Measurements from ENCODE around the gene ANKRD22.
A peak's percentile ranks its signal among the peaks of the same experiment; 100 is the strongest.

The ANKRD22 gene

GRCh38 chr10:88800152-88801125 is 51.2 kb downstream of the ANKRD22 start:
- DNase-seq (ENCODE audit: low spot score) = no peak

DNA sequence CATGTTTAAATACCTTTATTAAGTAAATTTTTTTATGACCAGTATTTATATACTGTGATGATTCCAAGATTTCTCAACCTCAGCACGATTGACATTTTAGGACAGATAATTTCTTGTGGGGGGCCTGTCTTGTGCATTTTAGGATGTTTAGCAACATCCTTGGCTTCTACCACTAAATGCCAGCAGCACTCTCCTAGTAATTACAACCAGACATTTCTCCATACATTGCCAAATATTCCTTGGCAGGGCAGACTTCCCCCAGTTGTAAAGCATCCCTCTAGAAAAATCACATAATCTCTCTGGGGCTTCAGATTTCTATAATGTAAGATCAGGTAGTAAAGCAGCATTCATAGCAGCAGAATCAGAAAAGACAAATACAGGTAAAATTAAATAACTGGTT is 56.9 kb downstream of the ANKRD22 start:
- DNase-seq (ENCODE audit: low spot score) = no peak

GRCh38 chr10:88793712-88794299 is 57.8 kb downstream of the ANKRD22 start:
- no peak for DNase-seq (ENCODE audit: low spot score)

GRCh38 chr10:88792661-88793060 is 59.0 kb downstream of the ANKRD22 start:
- no peak for DNase-seq (ENCODE audit: low spot score)

GRCh38 chr10:88791924-88792323 is 59.7 kb downstream of the ANKRD22 start:
- DNase-seq (ENCODE audit: low spot score) = peak; percentile 23

- no peak for DNase-seq (ENCODE audit: low spot score)
Observed at GRCh38 chr10:88788924-88789323, 62.7 kb downstream of the ANKRD22 start.

DNA sequence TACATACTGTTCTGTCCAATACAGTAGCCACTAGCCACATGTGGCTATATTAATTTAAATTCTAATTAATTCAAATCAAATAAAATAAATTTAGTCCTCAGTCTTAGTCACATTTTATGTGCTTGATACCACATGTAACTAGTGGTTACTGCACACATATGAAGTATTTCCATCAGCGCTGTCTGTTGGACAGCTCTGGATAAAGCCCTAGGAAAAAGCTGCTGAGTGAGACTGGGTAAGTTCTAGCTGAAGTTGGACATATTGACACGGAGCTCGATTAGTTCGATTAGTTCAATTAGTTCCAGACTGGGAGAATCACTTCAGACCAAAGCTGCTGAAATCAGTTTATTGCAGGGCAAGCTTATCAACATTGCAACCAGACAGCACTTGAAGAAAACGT is 64.2 kb downstream of the ANKRD22 start:
- no peak for DNase-seq (ENCODE audit: low spot score)

DNA sequence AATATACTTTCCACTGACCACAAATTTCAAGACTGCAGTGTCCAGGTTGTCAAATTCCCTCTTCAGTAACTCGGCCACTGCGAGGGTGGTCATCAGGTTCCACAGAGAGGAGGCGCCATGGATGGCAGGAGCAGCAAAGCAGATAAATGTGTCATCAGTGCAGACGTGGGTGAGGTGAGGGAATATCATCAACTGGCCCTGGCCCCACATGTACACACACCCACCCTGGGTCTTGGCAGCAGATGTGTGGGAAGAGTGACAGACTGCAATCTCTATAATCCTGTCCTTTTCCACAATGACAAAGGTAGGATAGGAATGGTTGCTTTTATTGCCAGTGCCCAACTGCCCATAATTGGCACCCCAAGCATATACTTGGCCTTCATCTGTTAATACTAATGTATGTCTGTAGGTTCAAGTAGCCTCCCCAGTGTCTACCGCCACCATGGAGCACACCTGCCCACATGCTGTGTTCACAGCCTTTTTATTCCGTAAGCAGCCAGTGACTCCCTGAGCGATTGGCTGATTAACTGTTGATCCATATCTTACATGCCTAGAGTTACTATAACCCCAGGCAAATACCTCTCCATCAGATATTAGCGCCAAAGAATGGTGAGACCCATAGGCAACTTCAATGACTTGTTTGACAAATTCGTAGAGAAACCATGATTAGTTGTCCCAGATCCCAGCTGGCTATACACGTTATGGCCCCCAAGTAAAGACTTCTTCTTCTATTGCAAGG is 65.4 kb downstream of the ANKRD22 start:
- no peak for DNase-seq (ENCODE audit: low spot score)

GRCh38 chr10:88783724-88784123 is 67.9 kb downstream of the ANKRD22 start:
- DNase-seq (ENCODE audit: low spot score) = no peak

GRCh38 chr10:88782222-88782621 is 69.4 kb downstream of the ANKRD22 start:
- DNase-seq (ENCODE audit: low spot score) = no peak

DNA sequence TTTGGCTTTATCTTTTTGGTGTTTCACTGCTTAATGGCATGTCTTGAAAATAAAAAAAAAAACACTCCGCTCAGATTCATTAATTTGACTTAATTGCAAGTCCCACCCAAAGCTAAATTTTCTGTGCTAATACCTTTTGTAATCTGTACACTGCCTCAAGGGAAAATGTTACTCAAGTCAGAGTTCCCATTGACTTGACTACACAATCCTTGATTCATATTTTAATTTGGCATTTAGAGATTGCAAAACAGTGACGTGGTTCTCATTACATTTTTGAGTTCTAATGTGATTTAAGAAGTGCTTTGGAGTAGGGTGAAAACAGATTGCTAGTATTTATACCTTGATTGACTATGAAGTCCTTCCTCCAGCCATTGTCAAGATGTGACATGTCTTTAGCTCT is 70.4 kb downstream of the ANKRD22 start:
- DNase-seq (ENCODE audit: low spot score) = no peak

Data from AG08396 (cell line).